Activated CD8-positive, alpha-beta T cell treated with anti-CD3 and anti-CD28 coated beads for 36 hours (primary cell): Measurements from ENCODE around the gene TRIP11. TPM values are rescaled to one million over a fixed set of nuclear protein-coding genes. Genes with fewer than 3 reads are reported as not detected.

ENCODE experiments used
- ATAC-seq: fragments of 200-7000 bp; cut with Tn5 transposase; one replicate; pipeline ENCODE4 v1.10.0; 2021; ENCODE audit warnings: mild to moderate bottlenecking, moderate library complexity
- CTCF ChIA-PET: fragments of 350-600 bp; sonication (Branson Sonifier 250); formaldehyde crosslinking; loops from one replicate; lab custom pipeline; 2021; ENCODE audit warnings: antibody characterized with exemption; lab: Charles Lee
- POLR2A ChIA-PET: fragments of 350-600 bp; sonication (Branson Sonifier 250); formaldehyde crosslinking; loops from one replicate; lab custom pipeline; 2021; ENCODE audit warnings: antibody characterized with exemption; lab: Charles Lee
- DNase-seq: peaks from one replicate; pipeline ENCODE4 v3.0.0-alpha.2; 2020
- H3K27ac Mint-ChIP-seq: one replicate; pipeline ENCODE4 v1.8.0; 2021; ENCODE audit warnings: mild to moderate bottlenecking, mixed read lengths
- H3K27me3 Mint-ChIP-seq: one replicate; pipeline ENCODE4 v1.8.0; 2021; ENCODE audit warnings: mixed read lengths
- H3K36me3 Mint-ChIP-seq: one replicate; pipeline ENCODE4 v1.8.0; 2021; ENCODE audit warnings: low read depth, mixed read lengths
- H3K4me1 Mint-ChIP-seq: one replicate; pipeline ENCODE4 v1.8.0; 2021; ENCODE audit warnings: low read depth, mixed read lengths
- H3K4me3 Mint-ChIP-seq: one replicate; pipeline ENCODE4 v1.8.0; 2021; ENCODE audit warnings: mild to moderate bottlenecking, moderate library complexity, mixed read lengths
- H3K9me3 Mint-ChIP-seq: one replicate; pipeline ENCODE4 v1.8.0; 2021; ENCODE audit warnings: mixed read lengths
- intact Hi-C: fragments of 100-400 bp; cut with micrococcal nuclease; formaldehyde crosslinking; loops from one replicate; pipeline ENCODE4 v1.10.0; 2022
- total RNA-seq, 2 experiments: library from RNA; stranded (reverse); gene quantifications; one replicate each; pipeline ENCODE4 v1.2.3, GENCODE V29; 2021
- TF ChIP-seq, protein P1 (sequence below): fragments of 200-600 bp; IDR thresholded peaks from one replicate; pipeline ENCODE4 v1.8.0; 2022; ENCODE audit warnings: antibody characterized with exemption, mild to moderate bottlenecking

TRIP11 gene
- total RNA-seq, 2 experiments from 2014 or later: 33.5 to 35.5 TPM

DNA sequence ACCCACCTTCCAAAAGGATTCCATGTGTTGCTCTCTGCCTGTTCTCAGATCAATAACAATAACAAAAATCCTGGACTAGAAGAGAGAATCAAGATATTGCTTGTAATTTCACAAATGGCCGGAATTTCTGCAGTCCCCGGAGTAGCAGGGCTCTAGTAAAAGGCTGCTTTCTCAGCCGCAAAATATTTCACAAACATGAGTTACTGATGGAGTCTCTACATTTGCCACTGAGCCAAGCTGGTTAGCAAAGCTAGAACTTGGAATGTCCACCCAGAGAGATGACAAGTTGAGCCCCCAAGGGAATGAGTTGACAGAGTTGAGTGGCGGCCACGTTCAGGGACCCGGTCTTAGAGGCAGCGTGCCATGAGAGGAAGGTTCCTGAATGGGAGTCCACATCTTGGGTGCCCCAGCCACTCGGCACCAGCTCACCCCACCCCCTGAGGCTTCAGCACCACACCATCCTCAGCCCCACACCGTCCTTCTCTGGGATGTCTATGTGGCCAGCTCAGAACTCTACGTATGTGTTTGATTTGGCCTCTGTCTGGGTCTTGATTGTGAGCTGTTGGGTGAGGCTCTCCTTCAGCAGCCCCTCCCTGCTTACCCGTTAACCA is 108.3 kb downstream of the TRIP11 start:
- no peaks in the 10 kb centered on the region for H3K27me3 Mint-ChIP-seq
- no peak overlapping the region for H3K4me3 Mint-ChIP-seq
- ChIA-PET POLR2A (no interaction called here), CTCF (interaction anchor here (1.6 kb wide), 1 partner anchor 66 kb away, joined by 5 read pairs; no protein-coding TSS in a partner anchor)
- DNase-seq (no peak), ATAC-seq (no peak)
- no peaks in the 10 kb centered on the region for H3K4me1 Mint-ChIP-seq
- TF ChIP-seq, protein P1, sequence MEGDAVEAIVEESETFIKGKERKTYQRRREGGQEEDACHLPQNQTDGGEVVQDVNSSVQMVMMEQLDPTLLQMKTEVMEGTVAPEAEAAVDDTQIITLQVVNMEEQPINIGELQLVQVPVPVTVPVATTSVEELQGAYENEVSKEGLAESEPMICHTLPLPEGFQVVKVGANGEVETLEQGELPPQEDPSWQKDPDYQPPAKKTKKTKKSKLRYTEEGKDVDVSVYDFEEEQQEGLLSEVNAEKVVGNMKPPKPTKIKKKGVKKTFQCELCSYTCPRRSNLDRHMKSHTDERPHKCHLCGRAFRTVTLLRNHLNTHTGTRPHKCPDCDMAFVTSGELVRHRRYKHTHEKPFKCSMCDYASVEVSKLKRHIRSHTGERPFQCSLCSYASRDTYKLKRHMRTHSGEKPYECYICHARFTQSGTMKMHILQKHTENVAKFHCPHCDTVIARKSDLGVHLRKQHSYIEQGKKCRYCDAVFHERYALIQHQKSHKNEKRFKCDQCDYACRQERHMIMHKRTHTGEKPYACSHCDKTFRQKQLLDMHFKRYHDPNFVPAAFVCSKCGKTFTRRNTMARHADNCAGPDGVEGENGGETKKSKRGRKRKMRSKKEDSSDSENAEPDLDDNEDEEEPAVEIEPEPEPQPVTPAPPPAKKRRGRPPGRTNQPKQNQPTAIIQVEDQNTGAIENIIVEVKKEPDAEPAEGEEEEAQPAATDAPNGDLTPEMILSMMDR: no peak
- no peaks in the 10 kb centered on the region for H3K36me3 Mint-ChIP-seq
- no peak overlapping the region for H3K27ac Mint-ChIP-seq
- intact Hi-C loops: no loop called here
- H3K9me3 Mint-ChIP-seq: no peaks in the 10 kb centered on the region

DNA sequence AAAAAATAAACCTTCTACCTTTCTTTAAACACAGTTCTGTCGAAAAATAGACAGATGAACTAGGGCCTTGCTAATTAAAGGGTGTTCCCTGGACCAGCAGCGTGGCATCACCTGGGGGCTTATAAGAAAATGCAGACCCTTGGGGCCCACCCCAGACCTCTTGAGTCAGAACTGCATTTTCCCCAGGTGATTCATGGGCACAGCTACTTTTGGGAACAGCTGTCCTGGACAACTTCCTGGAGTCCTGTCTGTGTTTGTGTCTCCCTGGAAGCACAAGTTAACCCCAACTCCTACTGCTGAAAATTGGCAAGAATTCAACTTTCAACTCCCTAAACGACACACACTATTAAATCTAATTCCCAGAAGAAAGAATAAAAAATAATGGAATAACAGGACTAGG is 110.2 kb downstream of the TRIP11 start:
- Mint-ChIP-seq H3K4me1 (no peaks in the 10 kb centered on the region), H3K36me3 (no peaks in the 10 kb centered on the region), H3K27me3 (no peaks in the 10 kb centered on the region), H3K27ac (no peak overlapping the region), H3K4me3 (no peak overlapping the region), H3K9me3 (no peaks in the 10 kb centered on the region)
- ChIA-PET CTCF (interaction anchor here (1.3 kb wide), 1 partner anchor 9 kb away, joined by 4 read pairs; no protein-coding TSS in a partner anchor), POLR2A (no interaction called here)
- TF ChIP-seq, protein P1: no peak
- no peak for DNase-seq
- intact Hi-C loops: no loop called here
- no peak for ATAC-seq

DNA sequence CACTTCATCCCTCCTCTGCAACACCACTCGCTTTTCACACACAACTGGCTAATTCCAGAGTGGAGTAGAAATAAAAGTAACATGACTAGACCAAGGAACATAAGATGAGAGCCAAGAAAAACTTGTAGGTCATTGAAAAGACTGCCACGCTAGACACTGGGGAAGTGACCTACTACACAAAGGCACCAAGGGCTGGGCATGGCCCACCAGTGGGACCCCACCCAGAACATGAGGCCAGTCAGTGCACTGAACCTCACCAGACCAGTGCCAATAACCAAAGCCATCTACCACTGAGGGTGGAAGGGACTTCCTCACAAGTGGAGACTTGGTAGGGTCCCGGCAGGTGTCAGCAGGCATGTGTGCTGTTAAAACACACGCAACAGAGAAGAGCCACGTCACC is 112.1 kb downstream of the TRIP11 start:
- H3K27ac Mint-ChIP-seq: no peak overlapping the region
- ATAC-seq (no peak), DNase-seq (no peak)
- intact Hi-C loops: no loop called here
- no peaks in the 10 kb centered on the region for H3K4me1 Mint-ChIP-seq
- no peak overlapping the region for H3K4me3 Mint-ChIP-seq
- H3K27me3 Mint-ChIP-seq: no peaks in the 10 kb centered on the region
- ChIA-PET POLR2A (no interaction called here), CTCF (no interaction called here)
- no peaks in the 10 kb centered on the region for H3K36me3 Mint-ChIP-seq
- no peaks in the 10 kb centered on the region for H3K9me3 Mint-ChIP-seq
- TF ChIP-seq, protein P1: no peak

DNA sequence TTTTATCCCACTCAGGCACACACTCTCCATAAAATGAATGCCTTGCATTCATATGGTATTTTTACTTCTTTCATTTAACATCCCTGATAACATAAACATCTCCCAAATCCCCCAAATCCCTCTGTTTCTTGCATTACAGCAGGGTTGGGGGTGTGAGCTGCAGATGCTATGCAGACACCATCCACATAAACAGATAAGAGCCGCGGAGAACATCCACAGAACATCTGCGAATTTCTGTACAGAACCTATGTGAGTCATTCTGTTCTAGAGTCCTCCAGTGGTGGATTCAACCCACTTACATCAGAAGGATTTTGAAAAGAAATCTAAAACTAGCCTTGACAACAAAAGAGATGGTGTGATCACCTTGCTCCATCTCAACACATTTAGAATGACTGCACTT is 112.7 kb downstream of the TRIP11 start:
- ATAC-seq (no peak), DNase-seq (no peak)
- Mint-ChIP-seq H3K27me3 (no peaks in the 10 kb centered on the region), H3K4me1 (no peaks in the 10 kb centered on the region), H3K36me3 (no peaks in the 10 kb centered on the region), H3K4me3 (no peak overlapping the region), H3K9me3 (no peaks in the 10 kb centered on the region), H3K27ac (no peak overlapping the region)
- intact Hi-C loops: no loop called here
- POLR2A ChIA-PET: no interaction called here
- TF ChIP-seq, protein P1: no peak
- CTCF ChIA-PET: interaction anchor here (1.2 kb wide), 1 partner anchor 70 kb away, joined by 5 read pairs; no protein-coding TSS in a partner anchor

DNA sequence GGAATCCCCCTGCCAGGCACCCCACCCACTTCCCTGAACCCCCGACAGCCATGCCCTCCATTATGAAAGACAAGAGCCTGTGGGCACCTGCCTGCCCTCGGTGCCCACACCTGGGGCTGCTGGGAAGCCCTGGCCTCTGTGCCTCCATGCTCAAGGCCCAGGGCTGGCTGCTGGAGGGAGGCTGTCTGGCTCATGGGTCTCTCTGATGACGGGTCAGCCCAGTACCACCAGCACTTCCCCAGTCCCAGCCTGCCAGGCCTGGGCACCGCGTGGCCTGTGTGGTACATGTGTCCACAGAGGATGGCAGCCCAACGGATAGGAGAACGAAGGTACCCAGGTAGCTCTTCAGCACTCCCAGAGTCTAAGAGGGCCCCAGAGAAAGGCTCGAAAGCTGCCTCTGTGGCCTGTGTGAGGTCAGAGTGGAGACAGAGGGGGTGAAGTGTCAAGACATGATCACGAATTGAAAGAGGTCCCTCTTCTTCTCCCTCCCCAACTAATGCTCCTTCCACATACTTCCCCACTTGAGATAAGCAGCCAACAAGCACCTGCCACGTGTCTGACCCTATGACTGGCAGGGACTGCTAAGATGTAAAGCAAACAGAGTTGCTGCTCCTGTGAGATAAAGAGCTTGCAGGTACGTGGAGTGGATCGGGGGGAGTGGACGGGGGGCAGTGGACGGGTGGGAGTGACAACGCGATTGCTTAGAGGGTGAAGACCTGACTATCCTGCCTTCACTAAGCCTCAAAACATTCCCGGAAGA is 113.5 kb downstream of the TRIP11 start:
- DNase-seq: no peak
- Mint-ChIP-seq H3K4me1 (no peaks in the 10 kb centered on the region), H3K27me3 (no peaks in the 10 kb centered on the region), H3K4me3 (no peak overlapping the region), H3K36me3 (no peaks in the 10 kb centered on the region), H3K9me3 (no peaks in the 10 kb centered on the region), H3K27ac (no peak overlapping the region)
- ChIA-PET CTCF (interaction anchor here (0.8 to 1.2 kb wide), 2 partner anchors 71 kb away, joined by 3 to 5 read pairs; no protein-coding TSS in a partner anchor), POLR2A (no interaction called here)
- intact Hi-C loops: no loop called here
- no peak for ATAC-seq
- TF ChIP-seq, protein P1: no peak
